IMR-90 (cell line): ENCODE results near the gene ACTN1. TPM values are rescaled to one million over a fixed set of nuclear protein-coding genes. Genes with fewer than 3 reads are reported as not detected.
A peak's percentile ranks its signal among the peaks of the same experiment; 100 is the strongest.

ENCODE experiments used
- ATAC-seq: fragments of 200-7000 bp; cut with Tn5 transposase; 2 replicates; pipeline ENCODE4 v1.9.1; 2020; ENCODE audit warnings: low read depth, mild to moderate bottlenecking, moderate library complexity
- BruUV-seq: library from RNA; stranded (reverse); fragments of 400-500 nt; replicated peaks from 2 replicates; lab custom pipeline; 2021; lab: Mats Ljungman, UMichigan
- CTCF ChIA-PET: fragments of 300-600 bp; formaldehyde crosslinking; extraction: SDS; loops from one replicate; lab custom pipeline; 2021; ENCODE audit warnings: antibody characterized with exemption; lab: Yijun Ruan, JAX
- POLR2A ChIA-PET: fragments of 300-600 bp; sonication (Branson Sonifier 250); formaldehyde crosslinking; loops from one replicate; lab custom pipeline; 2022; ENCODE audit warnings: antibody characterized with exemption; ENCODE audit not compliant: unreplicated experiment; lab: Charles Lee
- DNase-seq: peaks from one replicate; pipeline ENCODE4 v3.0.0; 2013
- H2AFZ ChIP-seq: replicated peaks from 2 replicates; pipeline ENCODE3; 2013; ENCODE audit warnings: low read length, mild to moderate bottlenecking; ENCODE audit not compliant: poor library complexity
- H2AK5ac ChIP-seq: 2 replicates; pipeline ENCODE4 v1.6.1; 2013; ENCODE audit warnings: low read depth, low read length, inconsistent platforms
- H2AK9ac ChIP-seq: replicated peaks from 2 replicates; pipeline ENCODE3; 2013; ENCODE audit warnings: mild to moderate bottlenecking, low read depth, low read length, moderate library complexity; ENCODE audit not compliant: poor library complexity
- H2BK120ac ChIP-seq: 2 replicates; pipeline ENCODE4 v1.6.1; 2013; ENCODE audit warnings: low read depth, low read length, inconsistent platforms
- H2BK15ac ChIP-seq: 3 replicates; pipeline ENCODE4 v1.6.1; 2013; ENCODE audit warnings: low read depth, low read length, inconsistent platforms
- H2BK20ac ChIP-seq: 2 replicates; pipeline ENCODE4 v1.6.1; 2013; ENCODE audit warnings: low read depth, mild to moderate bottlenecking, inconsistent platforms, low read length, moderate library complexity
- H2BK5ac ChIP-seq: 2 replicates; pipeline ENCODE4 v1.6.1; 2013; ENCODE audit warnings: mild to moderate bottlenecking, low read depth, low read length, inconsistent platforms; ENCODE audit not compliant: poor library complexity, severe bottlenecking
- H3K14ac ChIP-seq: replicated peaks from 2 replicates; pipeline ENCODE4 v1.6.1; 2013; ENCODE audit warnings: low read depth, low read length, inconsistent platforms
- H3K18ac ChIP-seq: 2 replicates; pipeline ENCODE4 v1.6.1; 2013; ENCODE audit warnings: low read depth, low read length, control low read depth
- H3K23ac ChIP-seq: 2 replicates; pipeline ENCODE4 v1.6.1; 2013; ENCODE audit warnings: low read depth, low read length, inconsistent platforms
- H3K27ac ChIP-seq: 2 replicates; pipeline ENCODE4 v1.5.1; 2013; ENCODE audit warnings: mild to moderate bottlenecking, control low read depth, low read length; ENCODE audit not compliant: insufficient read depth
- H3K27me3 ChIP-seq: 2 replicates; pipeline ENCODE4 v1.6.1; 2013; ENCODE audit warnings: low read length; ENCODE audit not compliant: control insufficient read depth, insufficient read depth
- H3K36me3 ChIP-seq: 2 replicates; pipeline ENCODE4 v1.6.1; 2013; ENCODE audit warnings: low read length, mixed read lengths; ENCODE audit not compliant: control insufficient read depth, insufficient read depth
- H3K4ac ChIP-seq: 2 replicates; pipeline ENCODE4 v1.6.1; 2013; ENCODE audit warnings: low read depth, low read length, inconsistent platforms
- H3K4me1 ChIP-seq: 2 replicates; pipeline ENCODE4 v1.6.1; 2013; ENCODE audit warnings: low read length, mixed read lengths; ENCODE audit not compliant: control insufficient read depth, insufficient read depth
- H3K4me2 ChIP-seq: 2 replicates; pipeline ENCODE4 v1.6.1; 2013; ENCODE audit warnings: low read depth, mild to moderate bottlenecking, control low read depth, low read length, moderate library complexity
- H3K4me3 ChIP-seq: 2 replicates; pipeline ENCODE4 v1.5.1; 2013; ENCODE audit warnings: low read depth, mild to moderate bottlenecking, control low read depth, low read length, moderate library complexity; ENCODE audit not compliant: insufficient read depth
- H3K56ac ChIP-seq: 2 replicates; pipeline ENCODE4 v1.6.1; 2013; ENCODE audit warnings: low read length, inconsistent platforms; ENCODE audit not compliant: insufficient read depth; ENCODE audit errors: extremely low read depth
- H3K79me1 ChIP-seq, 2 experiments: 2 replicates each; pipeline ENCODE4 v1.6.1; 2013; ENCODE audit warnings: low read length in 2 of 2, inconsistent platforms in 1 of 2, low read depth in 1 of 2
- H3K9ac ChIP-seq: 2 replicates; pipeline ENCODE4 v1.6.1; 2013; ENCODE audit warnings: low read depth, low read length, control low read depth
- H3K9me1 ChIP-seq: 2 replicates; pipeline ENCODE4 v1.6.1; 2013; ENCODE audit warnings: low read length, inconsistent platforms; ENCODE audit not compliant: insufficient read depth
- H3K9me3 ChIP-seq: 2 replicates; pipeline ENCODE4 v1.6.1; 2013; ENCODE audit warnings: low read length; ENCODE audit not compliant: control insufficient read depth, insufficient read depth
- H4K20me1 ChIP-seq: 2 replicates; pipeline ENCODE4 v1.6.1; 2013; ENCODE audit warnings: low read length, inconsistent platforms; ENCODE audit not compliant: insufficient read depth
- H4K5ac ChIP-seq: 2 replicates; pipeline ENCODE4 v1.6.1; 2013; ENCODE audit warnings: mild to moderate bottlenecking, low read depth, low read length, control low read depth
- H4K8ac ChIP-seq, 2 experiments: 2 replicates each; pipeline ENCODE4 v1.6.1; 2013; ENCODE audit warnings: low read depth in 2 of 2, low read length in 2 of 2, control low read depth in 1 of 2, inconsistent platforms in 1 of 2
- H4K91ac ChIP-seq: 2 replicates; pipeline ENCODE4 v1.6.1; 2013; ENCODE audit warnings: low read depth, low read length, inconsistent platforms; ENCODE audit not compliant: insufficient read depth
- BHLHE40 ChIP-seq: fragments of 150-350 bp; IDR thresholded peaks from 2 replicates; pipeline ENCODE4 v1.6.1; 2016; ENCODE audit warnings: mild to moderate bottlenecking, low read depth, low read length
- CEBPB ChIP-seq: IDR thresholded peaks from 2 replicates; pipeline ENCODE4 v1.6.1; 2012; ENCODE audit warnings: low read depth, low read length, improper control_type of control experiment
- CHD1 ChIP-seq: IDR thresholded peaks from 2 replicates; pipeline ENCODE4 v1.6.1; 2012; ENCODE audit warnings: low read depth, low read length, improper control_type of control experiment
- CTCF ChIP-seq: conservative IDR thresholded peaks from 2 replicates; pipeline ENCODE4 v1.5.1; 2012; ENCODE audit warnings: mild to moderate bottlenecking, low read depth, low read length, improper control_type of control experiment
- ELK1 ChIP-seq: fragments of 150-350 bp; IDR thresholded peaks from 2 replicates; pipeline ENCODE4 v1.6.1; 2016; ENCODE audit warnings: low read depth, mild to moderate bottlenecking, low read length, moderate library complexity, borderline replicate concordance
- FOS ChIP-seq: fragments of 150-350 bp; IDR thresholded peaks from 2 replicates; pipeline ENCODE4 v1.6.1; 2016; ENCODE audit warnings: low read depth, low read length
- MAZ ChIP-seq: IDR thresholded peaks from 2 replicates; pipeline ENCODE4 v1.6.1; 2012; ENCODE audit warnings: low read depth, mild to moderate bottlenecking, low read length, improper control_type of control experiment, moderate library complexity, borderline replicate concordance
- MXI1 ChIP-seq: IDR thresholded peaks from 2 replicates; pipeline ENCODE4 v1.6.1; 2012; ENCODE audit warnings: low read depth, mild to moderate bottlenecking, low read length, moderate library complexity, borderline replicate concordance
- POLR2A ChIP-seq: IDR thresholded peaks from 2 replicates; pipeline ENCODE4 v1.6.1; 2012; ENCODE audit warnings: mild to moderate bottlenecking, low read depth, low read length
- RAD21 ChIP-seq: IDR thresholded peaks from 2 replicates; pipeline ENCODE4 v1.6.1; 2012; ENCODE audit warnings: low read length, improper control_type of control experiment
- RCOR1 ChIP-seq: IDR thresholded peaks from 2 replicates; pipeline ENCODE4 v1.6.1; 2012; ENCODE audit warnings: mild to moderate bottlenecking, low read length, improper control_type of control experiment; ENCODE audit not compliant: insufficient replicate concordance
- RFX5 ChIP-seq: IDR thresholded peaks from 2 replicates; pipeline ENCODE4 v1.8.0; 2012; ENCODE audit warnings: low read depth, mild to moderate bottlenecking, low read length, moderate library complexity
- SMC3 ChIP-seq: fragments of 150-350 bp; IDR thresholded peaks from 2 replicates; pipeline ENCODE4 v1.6.1; 2016; ENCODE audit warnings: low read depth, mild to moderate bottlenecking, antibody characterized with exemption, low read length, moderate library complexity
- USF2 ChIP-seq: fragments of 150-350 bp; IDR thresholded peaks from 2 replicates; pipeline ENCODE4 v1.6.1; 2017; ENCODE audit warnings: mild to moderate bottlenecking, antibody characterized with exemption, low read length, low read depth
- WGBS, 2 experiments: methylation state at CpG; one replicate each; pipeline versions ENCODE4 v1.1.5 to v1.1.7; 2013; ENCODE audit warnings: missing lambda C conversion rate in 2 of 2; ENCODE audit not compliant: insufficient read length in 1 of 2; ENCODE audit errors: extremely low coverage in 2 of 2; 5-methylcytosine and 5-hydroxymethylcytosine counted together
- dilution Hi-C: fragments of 300-500 bp; cut with HindIII; formaldehyde crosslinking; loops from one replicate; pipeline ENCODE4 v1.14.3; 2018; ENCODE audit warnings: low sequenced_read_pairs; ENCODE audit not compliant: unreplicated experiment
- in situ Hi-C: fragments of 300-500 bp; cut with MboI; formaldehyde crosslinking; loops from 3 replicates; pipeline ENCODE4 v1.14.3; 2019; ENCODE audit warnings: low sequenced_read_pairs, inconsistent platforms, mixed read lengths
- intact Hi-C: fragments of 100-400 bp; cut with micrococcal nuclease; formaldehyde crosslinking; loops from 2 replicates; pipeline ENCODE4 v1.10.0; 2022
- polyA plus RNA-seq, 3 experiments: library from polyadenylated mRNA; depleted of rRNA; stranded (reverse); fragments of >200 nt; gene quantifications; 2 replicates each; pipeline ENCODE4 v1.2.3, GENCODE V29; 2012; ENCODE audit warnings: low replicate concordance in 1 of 3
- total RNA-seq: library from RNA; depleted of rRNA; stranded (reverse); fragments of >200 nt; gene quantifications from 2 replicates; pipeline ENCODE4 v1.2.3, GENCODE V29; 2012

ACTN1 gene
- total and polyA plus RNA-seq, 2 of the 4 experiments (the other 2 are of a cell fraction): 684 to 766 TPM

GRCh38 chr14:68936476-68936875 lies 42.6 kb downstream of the ACTN1 start:
- H3K27me3 ChIP-seq: no peaks in the 10 kb centered on the region
- in situ Hi-C loops: no loop called here
- ChIA-PET POLR2A (no interaction called here), CTCF (no interaction called here)
- H3K9me3 ChIP-seq: no peaks in the 10 kb centered on the region
- intact Hi-C loops: no loop called here
- H2BK120ac ChIP-seq: no peak overlapping the region
- DNase-seq (no peak), ATAC-seq (no peak)
- H2AK9ac ChIP-seq: no peak overlapping the region
- WGBS, 2 experiments: 72% methylated on average over 5 of the region's 8 CpGs; no CpG with 5 or more reads in 1 of the 2 experiments
- no peak overlapping the region for H2BK20ac ChIP-seq
- no peak overlapping the region for H3K4me2 ChIP-seq
- H3K14ac ChIP-seq: 0 out of 2 replicates have a peak overlapping the region, but pooled peaks have one; percentile 12
- no peak overlapping the region for H4K5ac ChIP-seq
- no peak for TF ChIP-seq CHD1
- TF ChIP-seq BHLHE40: no peak
- TF ChIP-seq RAD21: no peak
- TF ChIP-seq RFX5: no peak
- TF ChIP-seq FOS: no peak
- TF ChIP-seq CEBPB: no peak
- TF ChIP-seq MAZ: no peak
- TF ChIP-seq USF2: no peak
- no peak for TF ChIP-seq SMC3
- no peak for TF ChIP-seq CTCF
- TF ChIP-seq RCOR1: no peak
- no peak for TF ChIP-seq ELK1
- no peak for TF ChIP-seq MXI1
- TF ChIP-seq POLR2A: no peak
- no peak overlapping the region for H2BK5ac ChIP-seq
- H3K4me1 ChIP-seq: peaks cover 60% of the 10 kb centered on the region
- H3K56ac ChIP-seq: no peak overlapping the region
- H2AFZ ChIP-seq: no peak overlapping the region
- H3K9me1 ChIP-seq: peaks cover 59% of the 10 kb centered on the region
- no peak overlapping the region for H3K18ac ChIP-seq
- dilution Hi-C loops: no loop called here
- peaks cover 100% of the 10 kb centered on the region for H4K20me1 ChIP-seq
- no peak overlapping the region for H3K4me3 ChIP-seq
- peak overlapping the region; percentile 7; the same call in 1 of the 2 replicates for H3K27ac ChIP-seq
- peak overlapping the region; percentile 27; the same call in 1 of the 2 replicates for H3K4ac ChIP-seq
- H3K23ac ChIP-seq: peak overlapping the region; percentile 49
- no peak overlapping the region for H2AK5ac ChIP-seq
- no peak overlapping the region for H4K91ac ChIP-seq
- no TSS peak for BruUV-seq
- H3K9ac ChIP-seq: no peak overlapping the region
- H4K8ac ChIP-seq: no peak overlapping the region
- peaks cover 0 to 72% of the 10 kb centered on the region in 2 experiments; a peak in 2 of 4 replicates for H3K79me1 ChIP-seq
- peaks cover 33% of the 10 kb centered on the region for H3K36me3 ChIP-seq
- no peak overlapping the region for H2BK15ac ChIP-seq
